Fibroblast of lung (primary cell): ENCODE data around the gene ARHGEF35. TPM values are rescaled to one million over a fixed set of nuclear protein-coding genes. Genes with fewer than 3 reads are reported as not detected.
"Not testable (repeated sequence)": the region's sequence is repeated elsewhere in the genome, so short reads cannot be mapped to it uniquely, and the experiment has no call there.

Source experiments
- DNase-seq, 2 donors: peaks; one replicate each; pipeline versions ENCODE4 v3.0.0 to v3.0.0-alpha.2; 2010; ENCODE audit warnings: low read depth in 2 of 2
- H2AFZ ChIP-seq: 2 replicates; pipeline ENCODE4 v1.5.1; 2012; ENCODE audit warnings: low read length, control low read depth, inconsistent platforms
- H3K27ac ChIP-seq: 2 replicates; pipeline ENCODE4 v1.5.1; 2011; ENCODE audit warnings: low read length, control low read depth; ENCODE audit not compliant: insufficient read depth
- H3K27me3 ChIP-seq: 2 replicates; pipeline ENCODE4 v1.5.1; 2011; ENCODE audit warnings: mild to moderate bottlenecking, low read length; ENCODE audit not compliant: control insufficient read depth, insufficient read depth
- H3K36me3 ChIP-seq: 2 replicates; pipeline ENCODE4 v1.5.1; 2011; ENCODE audit warnings: low read length; ENCODE audit not compliant: control insufficient read depth, insufficient read depth
- H3K4me1 ChIP-seq: 2 replicates; pipeline ENCODE4 v1.5.1; 2011; ENCODE audit warnings: low read length; ENCODE audit not compliant: control insufficient read depth, insufficient read depth; ENCODE audit errors: extremely low read depth
- H3K4me2 ChIP-seq: 2 replicates; pipeline ENCODE4 v1.5.1; 2011; ENCODE audit warnings: low read length, control low read depth; ENCODE audit not compliant: insufficient read depth; ENCODE audit errors: extremely low read depth
- H3K4me3 ChIP-seq, 4 experiments: fragments of 200-600 bp in 1 of 4; sonication (generic) in 1 of 4; replicated peaks in 1 of 4; 2 replicates each; pipeline ENCODE4 v1.5.1; 2011 to 2016; ENCODE audit warnings: low read length in 4 of 4, low read depth in 3 of 4, mild to moderate bottlenecking in 3 of 4, control low read depth in 2 of 4, inconsistent platforms in 1 of 4, mixed read lengths in 1 of 4; ENCODE audit not compliant: insufficient read depth in 1 of 4; ENCODE audit errors: control extremely low read depth in 1 of 4
- H3K79me2 ChIP-seq: 2 replicates; pipeline ENCODE4 v1.5.1; 2012; ENCODE audit warnings: mild to moderate bottlenecking, low read length, inconsistent platforms; ENCODE audit not compliant: control insufficient read depth, insufficient read depth
- H3K9ac ChIP-seq: 2 replicates; pipeline ENCODE4 v1.5.1; 2011; ENCODE audit warnings: mild to moderate bottlenecking, low read length, control low read depth; ENCODE audit not compliant: insufficient read depth
- H3K9me3 ChIP-seq: 2 replicates; pipeline ENCODE4 v1.5.1; 2012; ENCODE audit warnings: low read depth, low read length; ENCODE audit not compliant: control insufficient read depth, insufficient read depth
- H4K20me1 ChIP-seq: 2 replicates; pipeline ENCODE4 v1.5.1; 2011; ENCODE audit warnings: low read length; ENCODE audit not compliant: control insufficient read depth, insufficient read depth; ENCODE audit errors: extremely low read depth
- polyA plus RNA-seq, 2 donors: library from polyadenylated mRNA; depleted of rRNA in 1 of 2; stranded (reverse) in 1 of 2; unstranded in 1 of 2; fragments of >200 nt; gene quantifications; 2 replicates each; pipeline ENCODE4 v1.2.1, GENCODE V29; 2011 to 2012; ENCODE audit warnings: missing spikeins in 1 of 2
- total RNA-seq: library from RNA; depleted of rRNA; stranded (reverse); fragments of >200 nt; gene quantifications from 2 replicates; pipeline ENCODE4 v1.2.1, GENCODE V29; 2014

ARHGEF35 gene
- total and polyA plus RNA-seq, 2 donors (not counting 1 experiment from before 2014, with no cell fraction given), result 1.1 to 5.4 TPM

DNA sequence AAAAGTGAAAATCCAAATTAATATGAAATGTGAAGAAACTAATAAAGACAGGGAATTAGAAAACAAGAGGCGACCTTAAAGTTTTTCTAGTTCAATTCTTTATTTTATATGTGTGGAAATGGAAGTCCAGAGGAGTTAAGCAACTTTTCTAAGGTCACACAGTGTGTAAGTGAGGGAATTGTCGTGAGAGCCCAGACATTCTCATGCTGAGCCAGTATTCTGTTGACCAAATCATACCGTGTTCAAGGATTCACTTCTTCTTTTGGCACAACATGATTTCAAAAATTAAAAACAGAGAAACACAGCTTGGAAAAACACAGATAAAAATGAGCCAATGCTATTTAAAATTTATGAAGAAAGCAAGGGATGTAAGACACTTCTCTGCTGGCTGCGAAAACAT, 31.2 kb upstream of the ARHGEF35 start:
- H3K36me3 ChIP-seq, DNase-seq, H3K9me3 ChIP-seq, H3K27ac ChIP-seq, H3K27me3 ChIP-seq, H4K20me1 ChIP-seq, H3K4me1 ChIP-seq, H2AFZ ChIP-seq, H3K79me2 ChIP-seq, H3K9ac ChIP-seq, H3K4me2 ChIP-seq, H3K4me3 ChIP-seq: not testable (repeated sequence)

DNA sequence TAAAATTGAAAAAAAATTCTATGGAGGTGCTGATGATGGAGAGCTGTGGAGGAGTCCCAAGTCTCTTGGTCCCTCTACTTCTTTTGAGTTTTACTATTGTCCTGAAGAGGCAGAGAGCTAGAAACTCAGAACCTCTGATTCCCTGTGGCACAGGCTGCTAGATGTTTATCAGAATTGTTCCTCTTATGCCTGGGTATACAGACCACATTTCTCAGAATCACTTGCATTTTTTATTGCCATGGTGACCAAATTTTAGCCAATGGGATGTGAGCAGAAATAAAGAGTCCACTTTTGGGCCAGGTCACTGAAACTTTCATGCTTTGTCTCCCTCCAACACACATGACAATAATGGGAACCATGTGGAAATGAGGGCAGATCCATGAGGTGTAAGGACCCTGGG, 28.0 kb upstream of the ARHGEF35 start:
- not testable (repeated sequence) for H3K4me2 ChIP-seq, H3K9me3 ChIP-seq, H3K79me2 ChIP-seq, H3K9ac ChIP-seq, H3K4me3 ChIP-seq, H3K27me3 ChIP-seq, H3K27ac ChIP-seq, H3K4me1 ChIP-seq, H3K36me3 ChIP-seq, H2AFZ ChIP-seq, DNase-seq, H4K20me1 ChIP-seq

DNA sequence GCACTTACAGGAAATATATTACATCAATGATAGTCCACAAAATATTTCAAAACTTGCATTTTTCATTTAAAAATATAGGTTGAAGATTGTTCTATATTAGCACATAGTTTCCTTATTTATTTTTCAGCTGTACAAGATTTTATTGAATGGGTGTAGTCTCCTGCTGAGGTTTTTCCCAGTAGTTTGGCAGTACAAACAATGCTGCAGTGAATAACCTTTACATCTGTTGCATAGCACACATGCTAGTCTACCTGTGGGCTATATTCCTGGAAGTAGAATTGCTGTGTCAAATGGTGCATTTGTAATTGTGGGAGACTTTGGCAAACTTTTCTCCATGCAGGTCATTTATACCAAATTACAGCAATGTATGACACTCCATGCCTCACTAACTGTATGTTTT, 24.9 kb upstream of the ARHGEF35 start:
- H3K79me2 ChIP-seq, H3K27ac ChIP-seq, H2AFZ ChIP-seq, H3K4me1 ChIP-seq, H3K9me3 ChIP-seq, H3K9ac ChIP-seq, H3K27me3 ChIP-seq, H3K4me2 ChIP-seq, H3K4me3 ChIP-seq, H3K36me3 ChIP-seq, DNase-seq, H4K20me1 ChIP-seq: not testable (repeated sequence)

DNA sequence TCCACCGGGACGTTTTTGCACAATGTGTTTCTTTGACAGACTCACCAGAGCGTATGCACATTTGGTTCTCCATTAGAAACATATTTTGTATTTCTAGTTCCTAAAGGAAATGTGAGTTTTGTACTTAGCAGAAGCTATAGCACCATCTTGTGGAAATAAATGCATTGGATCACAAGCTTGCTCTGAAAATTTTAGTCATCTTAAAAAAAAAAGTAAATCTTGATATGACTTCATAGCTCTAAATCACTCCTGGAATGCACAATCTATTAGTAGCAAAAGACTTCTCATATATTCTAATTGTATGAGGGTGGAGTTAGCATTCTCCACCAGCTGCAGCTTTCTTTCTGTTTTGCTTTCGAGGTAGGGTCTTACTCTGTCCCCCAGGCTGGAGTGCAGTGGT, 23.5 kb upstream of the ARHGEF35 start:
- not testable (repeated sequence) for H3K27me3 ChIP-seq, H3K4me2 ChIP-seq, H3K79me2 ChIP-seq, DNase-seq, H3K27ac ChIP-seq, H3K9me3 ChIP-seq, H4K20me1 ChIP-seq, H3K36me3 ChIP-seq, H3K4me3 ChIP-seq, H2AFZ ChIP-seq, H3K4me1 ChIP-seq, H3K9ac ChIP-seq

DNA sequence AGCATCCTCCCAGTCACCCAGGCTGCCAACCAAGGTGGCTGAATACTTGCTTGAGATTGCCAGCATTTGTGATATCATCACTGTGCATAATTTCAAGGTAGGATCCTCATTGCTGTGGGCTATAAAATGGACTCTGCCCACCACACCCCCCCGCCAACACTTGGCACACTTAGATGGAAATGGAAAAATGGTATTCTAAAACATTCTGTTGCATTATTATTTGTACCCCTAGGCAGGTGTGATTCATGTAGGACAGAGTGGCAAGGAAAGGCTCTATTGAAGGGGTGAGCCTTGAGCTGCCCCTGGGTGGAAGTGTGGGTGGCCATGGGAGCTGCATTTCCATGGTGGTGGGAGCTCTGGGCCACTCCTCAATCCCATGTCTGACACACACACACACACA, 22.9 kb upstream of the ARHGEF35 start:
- not testable (repeated sequence) for H3K4me1 ChIP-seq, DNase-seq, H2AFZ ChIP-seq, H3K9me3 ChIP-seq, H4K20me1 ChIP-seq, H3K27me3 ChIP-seq, H3K79me2 ChIP-seq, H3K9ac ChIP-seq, H3K4me2 ChIP-seq, H3K27ac ChIP-seq, H3K36me3 ChIP-seq, H3K4me3 ChIP-seq

DNA sequence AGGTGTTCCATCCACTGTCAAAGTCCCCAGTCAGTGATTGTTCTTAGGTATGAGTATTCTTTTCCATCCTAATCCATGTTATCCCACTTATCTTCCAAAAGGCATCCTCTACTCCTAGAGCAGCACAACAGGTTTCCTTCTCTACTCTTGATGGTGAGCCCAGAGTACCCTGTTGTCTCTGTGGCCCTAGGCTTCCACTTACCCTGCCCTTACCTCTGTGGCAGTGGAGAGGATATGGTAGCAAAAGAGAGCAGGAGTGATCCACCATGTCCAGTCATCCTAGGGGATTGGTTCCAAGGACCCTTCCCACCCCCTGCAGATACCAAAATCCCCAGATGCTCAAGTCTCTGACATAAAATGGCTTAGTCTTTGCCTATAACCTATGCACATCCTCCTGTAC, 21.6 kb upstream of the ARHGEF35 start:
- not testable (repeated sequence) for H3K27me3 ChIP-seq, H3K4me3 ChIP-seq, H4K20me1 ChIP-seq, H3K27ac ChIP-seq, H3K9me3 ChIP-seq, DNase-seq, H3K36me3 ChIP-seq, H3K9ac ChIP-seq, H3K4me2 ChIP-seq, H3K4me1 ChIP-seq, H2AFZ ChIP-seq, H3K79me2 ChIP-seq

DNA sequence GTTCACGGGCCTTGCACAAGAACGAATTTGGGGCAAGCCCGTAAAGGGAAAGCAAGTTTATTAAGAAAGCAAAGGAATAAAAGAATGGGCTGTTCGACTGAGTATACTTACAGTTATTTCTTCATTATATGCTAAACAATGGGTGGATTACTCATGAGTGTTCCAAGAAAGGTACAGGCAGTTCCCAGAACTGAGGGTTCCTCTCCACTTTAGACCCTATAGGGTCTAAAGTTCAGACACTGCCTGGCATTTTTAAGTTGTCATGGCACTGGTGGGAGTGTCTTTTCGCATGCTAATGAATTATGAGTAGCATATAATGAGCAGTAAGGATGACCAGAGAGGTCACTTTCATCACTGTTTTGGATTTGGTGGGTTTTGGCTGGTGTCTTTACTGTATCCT, 9.7 kb upstream of the ARHGEF35 start:
- not testable (repeated sequence) for H3K9me3 ChIP-seq, H2AFZ ChIP-seq, H3K79me2 ChIP-seq, DNase-seq, H3K4me3 ChIP-seq, H3K36me3 ChIP-seq, H3K4me1 ChIP-seq, H3K27me3 ChIP-seq, H3K4me2 ChIP-seq, H3K9ac ChIP-seq, H4K20me1 ChIP-seq, H3K27ac ChIP-seq
